ENCODE results near the gene SLMAP.

The SLMAP gene

GRCh38 chr3:57826245-57826951 lies 70.3 kb downstream of the SLMAP start:
- H3K36me3 ChIP-seq, result no peaks in the 10 kb centered on the region
- H3K27me3 ChIP-seq (ENCODE audit: insufficient read depth, low read depth, severe bottlenecking), result no peaks in the 10 kb centered on the region
- H3K4me3 ChIP-seq (ENCODE audit: low read depth, low read length), result no peak overlapping the region
- no peak for TF ChIP-seq CTCF (IDR thresholded peaks at IDR 0.05; ENCODE audit: low read depth, low read length)
- no peaks in the 10 kb centered on the region for H3K9me3 ChIP-seq (ENCODE audit: severe bottlenecking)
- H3K27ac ChIP-seq, result no peak overlapping the region
- no peak for DNase-seq

GRCh38 chr3:57826952-57827723 lies 71.0 kb downstream of the SLMAP start:
- no peaks in the 10 kb centered on the region for H3K27me3 ChIP-seq (ENCODE audit: insufficient read depth, low read depth, severe bottlenecking)
- no peak overlapping the region for H3K27ac ChIP-seq
- H3K9me3 ChIP-seq (ENCODE audit: severe bottlenecking), result no peaks in the 10 kb centered on the region
- TF ChIP-seq CTCF (IDR thresholded peaks at IDR 0.05; ENCODE audit: low read depth, low read length), result no peak
- no peak for DNase-seq
- H3K4me3 ChIP-seq (ENCODE audit: low read depth, low read length), result no peak overlapping the region
- no peaks in the 10 kb centered on the region; the same call in 1 of the 2 replicates for H3K36me3 ChIP-seq

- no peak for DNase-seq
- no peaks in the 10 kb centered on the region for H3K27me3 ChIP-seq (ENCODE audit: insufficient read depth, low read depth, severe bottlenecking)
- H3K9me3 ChIP-seq (ENCODE audit: severe bottlenecking), result no peaks in the 10 kb centered on the region
- no peak overlapping the region for H3K4me3 ChIP-seq (ENCODE audit: low read depth, low read length)
- no peak for TF ChIP-seq CTCF (IDR thresholded peaks at IDR 0.05; ENCODE audit: low read depth, low read length)
- H3K36me3 ChIP-seq, result no peaks in the 10 kb centered on the region; the same call in 1 of the 2 replicates
- H3K27ac ChIP-seq, result no peak overlapping the region
Observed at GRCh38 chr3:57827757-57828156, 71.6 kb downstream of the SLMAP start.

GRCh38 chr3:57832486-57832885 lies 76.4 kb downstream of the SLMAP start:
- Histone ChIP-seq H3K9me3 (ENCODE audit: severe bottlenecking) (no peaks in the 10 kb centered on the region), H3K27ac (no peak overlapping the region), H3K36me3 (no peaks in the 10 kb centered on the region; the same call in 1 of the 2 replicates), H3K27me3 (ENCODE audit: insufficient read depth, low read depth, severe bottlenecking) (no peaks in the 10 kb centered on the region), H3K4me3 (ENCODE audit: low read depth, low read length) (no peak overlapping the region)
- no peak for DNase-seq
- no peak for TF ChIP-seq CTCF (IDR thresholded peaks at IDR 0.05; ENCODE audit: low read depth, low read length)

- H3K27ac ChIP-seq, result no peak overlapping the region
- DNase-seq, result no peak
- no peaks in the 10 kb centered on the region for H3K9me3 ChIP-seq (ENCODE audit: severe bottlenecking)
- H3K27me3 ChIP-seq (ENCODE audit: insufficient read depth, low read depth, severe bottlenecking), result no peaks in the 10 kb centered on the region
- no peaks in the 10 kb centered on the region; the same call in 1 of the 2 replicates for H3K36me3 ChIP-seq
- H3K4me3 ChIP-seq (ENCODE audit: low read depth, low read length), result no peak overlapping the region
- TF ChIP-seq CTCF (IDR thresholded peaks at IDR 0.05; ENCODE audit: low read depth, low read length), result no peak
Observed at GRCh38 chr3:57832900-57833313, 76.8 kb downstream of the SLMAP start.

All from WERI-Rb-1 (cell line).